GM10847 (cell line): ENCODE measurements around the gene IKZF2.

Experiments used
- POLR2A ChIP-seq: IDR thresholded peaks from 2 replicates; pipeline ENCODE4 v1.6.1; 2011; ENCODE audit not compliant: insufficient read length; ENCODE audit errors: extremely low read depth

IKZF2 gene

DNA sequence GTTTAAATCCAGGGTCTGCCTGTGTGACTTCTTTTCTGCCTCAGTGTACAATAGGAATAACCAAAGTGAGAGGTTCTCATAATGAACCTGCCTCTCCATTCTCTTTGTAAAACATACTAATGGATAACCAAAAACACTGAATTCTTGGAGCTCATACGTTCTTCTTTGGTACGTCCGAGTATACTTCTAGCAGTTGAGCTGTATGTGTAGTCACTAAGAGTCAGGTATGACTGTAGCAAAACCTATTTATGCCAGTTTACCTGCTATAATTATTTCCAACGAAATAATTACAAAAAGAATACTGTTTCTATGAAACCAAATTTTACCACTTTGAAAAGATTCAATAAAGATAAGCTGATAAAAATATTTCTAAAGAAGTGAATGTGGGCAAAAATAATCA lies 109.2 kb downstream of the IKZF2 start:
- no peak for TF ChIP-seq POLR2A

GRCh38 chr2:213036836-213037235 lies 114.6 kb downstream of the IKZF2 start:
- no peak for TF ChIP-seq POLR2A

GRCh38 chr2:213034585-213034984 lies 116.8 kb downstream of the IKZF2 start:
- no peak for TF ChIP-seq POLR2A

- no peak for TF ChIP-seq POLR2A
Measured at GRCh38 chr2:213032607-213033006, 118.8 kb downstream of the IKZF2 start.

- no peak for TF ChIP-seq POLR2A
Measured at GRCh38 chr2:213022987-213023386, 128.4 kb downstream of the IKZF2 start.

GRCh38 chr2:213021971-213022899 lies 129.2 kb downstream of the IKZF2 start:
- peak; percentile 33 for TF ChIP-seq POLR2A

GRCh38 chr2:213020268-213020667 lies 131.1 kb downstream of the IKZF2 start:
- TF ChIP-seq POLR2A = no peak

GRCh38 chr2:213019368-213019767 lies 132.0 kb downstream of the IKZF2 start:
- no peak for TF ChIP-seq POLR2A

GRCh38 chr2:213018340-213018901 lies 133.0 kb downstream of the IKZF2 start:
- TF ChIP-seq POLR2A = no peak

DNA sequence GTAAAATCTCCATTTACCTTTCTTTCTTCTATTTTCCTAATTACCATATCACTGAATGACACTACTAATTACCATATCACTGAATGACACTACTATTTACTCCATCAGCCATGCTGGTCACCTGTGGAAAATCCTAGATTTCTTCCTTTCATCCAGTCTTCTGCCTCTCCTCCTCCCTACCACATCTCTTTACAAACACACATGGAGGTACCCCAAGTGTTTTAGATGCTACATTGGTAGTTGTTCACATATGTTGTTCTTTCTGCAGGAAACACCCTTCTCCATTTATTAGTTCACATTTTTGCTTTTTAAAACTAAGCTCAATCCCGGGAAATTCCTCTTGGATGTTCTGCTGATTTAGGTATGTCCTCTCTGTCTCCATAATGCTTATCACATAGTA lies 134.0 kb downstream of the IKZF2 start:
- no peak for TF ChIP-seq POLR2A

- TF ChIP-seq POLR2A = no peak
Measured at GRCh38 chr2:213016984-213017351, 134.4 kb downstream of the IKZF2 start.

GRCh38 chr2:213016166-213016983 lies 135.0 kb downstream of the IKZF2 start:
- TF ChIP-seq POLR2A = no peak

GRCh38 chr2:213015387-213016165 lies 135.8 kb downstream of the IKZF2 start:
- TF ChIP-seq POLR2A = no peak

DNA sequence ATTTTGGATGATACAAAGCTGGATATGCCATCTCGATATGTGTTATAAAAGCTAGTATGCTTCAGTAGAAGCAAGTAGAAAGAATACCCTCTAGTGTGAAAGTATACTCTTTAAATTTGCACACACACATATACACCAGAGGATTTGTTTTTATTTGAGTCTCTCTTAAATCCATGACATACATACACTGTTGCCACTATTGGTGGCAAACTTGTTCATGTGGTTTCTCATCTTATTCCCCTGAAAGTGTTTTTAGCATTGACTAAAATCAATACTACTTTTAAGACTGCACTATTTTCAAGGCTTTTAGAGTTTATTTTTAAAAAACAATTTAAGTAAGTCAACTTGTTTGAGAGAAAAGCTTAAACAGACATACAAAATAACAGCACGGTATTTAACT lies 137.4 kb downstream of the IKZF2 start:
- no peak for TF ChIP-seq POLR2A

DNA sequence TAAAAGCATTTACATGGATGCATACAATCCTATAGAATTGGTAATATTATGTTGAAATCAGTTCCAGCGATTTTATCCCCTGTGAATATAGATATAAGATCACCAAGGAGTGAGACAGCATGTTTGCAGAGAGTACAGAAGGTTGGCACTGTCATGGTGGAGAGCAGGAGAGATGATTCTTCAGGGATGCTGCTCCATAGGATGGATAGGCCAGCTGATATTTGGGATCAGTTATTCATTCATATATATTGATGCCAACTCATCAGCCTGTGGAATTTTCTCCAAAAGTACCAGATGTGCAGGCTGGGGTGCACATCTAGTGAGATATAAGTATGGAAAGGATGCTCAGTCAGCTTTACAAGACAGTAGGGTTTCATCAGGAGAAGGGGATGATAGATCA lies 139.9 kb downstream of the IKZF2 start:
- no peak for TF ChIP-seq POLR2A
